ENCODE data around the gene HS1BP3. TPM values are rescaled to one million over a fixed set of nuclear protein-coding genes. Genes with fewer than 3 reads are reported as not detected.

The HS1BP3 gene
- total and polyA plus RNA-seq, 2 of the 13 experiments (the other 11 are each of a cell fraction or from before 2014, with no cell fraction given), result 15.2 to 22.0 TPM

DNA sequence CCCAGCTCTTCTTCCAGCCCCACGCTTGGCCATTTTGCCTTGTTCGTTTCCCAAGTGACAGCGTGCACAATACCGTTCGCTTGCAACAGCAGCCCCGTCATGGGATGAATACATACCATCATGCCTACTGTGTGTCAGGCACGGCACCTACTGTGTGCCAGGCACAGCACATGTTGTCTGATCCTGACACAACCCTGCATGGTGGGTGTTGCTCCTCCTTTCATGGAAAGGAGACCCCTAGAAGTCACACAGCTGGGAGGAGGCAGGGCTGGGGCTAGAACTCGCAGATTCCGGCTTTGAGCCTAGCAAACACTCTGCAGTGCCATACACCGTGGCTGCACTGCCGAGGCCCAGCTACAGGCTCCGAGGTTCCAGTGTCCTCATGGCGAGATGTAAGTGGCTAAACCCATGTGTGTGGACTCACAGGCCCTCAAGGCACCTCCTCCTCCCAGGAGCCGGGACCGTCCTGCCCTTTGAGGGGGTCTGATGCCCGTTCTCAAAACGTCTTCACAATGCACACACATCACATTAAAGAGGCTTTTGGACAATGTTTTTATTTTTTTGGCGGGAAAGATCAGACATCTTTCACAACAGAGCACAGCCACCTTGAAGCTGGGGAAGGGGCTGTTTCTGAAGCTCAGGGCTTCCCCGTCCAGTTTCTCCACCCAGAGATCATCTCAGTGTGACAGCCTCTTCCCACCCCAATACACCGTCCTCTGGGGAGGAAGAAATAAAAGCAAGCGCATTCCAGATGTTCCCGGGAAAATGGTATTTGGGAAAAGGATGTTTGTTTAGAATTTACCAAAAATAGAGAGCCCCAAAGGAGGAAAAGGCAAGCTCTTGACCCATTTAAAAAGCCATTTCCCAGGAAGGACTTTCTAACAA is 64.9 kb downstream of the HS1BP3 start (continued):
- TF ChIP-seq, protein P1, sequence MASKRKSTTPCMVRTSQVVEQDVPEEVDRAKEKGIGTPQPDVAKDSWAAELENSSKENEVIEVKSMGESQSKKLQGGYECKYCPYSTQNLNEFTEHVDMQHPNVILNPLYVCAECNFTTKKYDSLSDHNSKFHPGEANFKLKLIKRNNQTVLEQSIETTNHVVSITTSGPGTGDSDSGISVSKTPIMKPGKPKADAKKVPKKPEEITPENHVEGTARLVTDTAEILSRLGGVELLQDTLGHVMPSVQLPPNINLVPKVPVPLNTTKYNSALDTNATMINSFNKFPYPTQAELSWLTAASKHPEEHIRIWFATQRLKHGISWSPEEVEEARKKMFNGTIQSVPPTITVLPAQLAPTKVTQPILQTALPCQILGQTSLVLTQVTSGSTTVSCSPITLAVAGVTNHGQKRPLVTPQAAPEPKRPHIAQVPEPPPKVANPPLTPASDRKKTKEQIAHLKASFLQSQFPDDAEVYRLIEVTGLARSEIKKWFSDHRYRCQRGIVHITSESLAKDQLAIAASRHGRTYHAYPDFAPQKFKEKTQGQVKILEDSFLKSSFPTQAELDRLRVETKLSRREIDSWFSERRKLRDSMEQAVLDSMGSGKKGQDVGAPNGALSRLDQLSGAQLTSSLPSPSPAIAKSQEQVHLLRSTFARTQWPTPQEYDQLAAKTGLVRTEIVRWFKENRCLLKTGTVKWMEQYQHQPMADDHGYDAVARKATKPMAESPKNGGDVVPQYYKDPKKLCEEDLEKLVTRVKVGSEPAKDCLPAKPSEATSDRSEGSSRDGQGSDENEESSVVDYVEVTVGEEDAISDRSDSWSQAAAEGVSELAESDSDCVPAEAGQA (IDR thresholded peaks at IDR 0.05; ENCODE audit: low read depth), result no peak
- TF ChIP-seq, protein P1 (CRISPR knock-in tag; IDR thresholded peaks at IDR 0.05; ENCODE audit: borderline replicate concordance), result peak; percentile 46; the same call in 1 of the 2 replicates
- TF ChIP-seq ESRRA (CRISPR knock-in tag; IDR thresholded peaks at IDR 0.05; ENCODE audit: low read depth) (no peak), JUN (CRISPR knock-in tag; IDR thresholded peaks at IDR 0.05) (no peak; the same call in 1 of the 2 replicates), NCOA5 (CRISPR knock-in tag; IDR thresholded peaks at IDR 0.05) (no peak), ZNF451 (CRISPR knock-in tag; IDR thresholded peaks at IDR 0.05) (no peak; the same call in 1 of the 2 replicates), STAT5B (CRISPR knock-in tag; IDR thresholded peaks at IDR 0.05) (no peak; the same call in 1 of the 2 replicates), ATF7 (IDR thresholded peaks at IDR 0.05) (no peak), ATF7 (CRISPR knock-in tag; IDR thresholded peaks at IDR 0.05) (peak; percentile 54; the same call in 1 of the 2 replicates)
- TF ChIP-seq, protein P2, sequence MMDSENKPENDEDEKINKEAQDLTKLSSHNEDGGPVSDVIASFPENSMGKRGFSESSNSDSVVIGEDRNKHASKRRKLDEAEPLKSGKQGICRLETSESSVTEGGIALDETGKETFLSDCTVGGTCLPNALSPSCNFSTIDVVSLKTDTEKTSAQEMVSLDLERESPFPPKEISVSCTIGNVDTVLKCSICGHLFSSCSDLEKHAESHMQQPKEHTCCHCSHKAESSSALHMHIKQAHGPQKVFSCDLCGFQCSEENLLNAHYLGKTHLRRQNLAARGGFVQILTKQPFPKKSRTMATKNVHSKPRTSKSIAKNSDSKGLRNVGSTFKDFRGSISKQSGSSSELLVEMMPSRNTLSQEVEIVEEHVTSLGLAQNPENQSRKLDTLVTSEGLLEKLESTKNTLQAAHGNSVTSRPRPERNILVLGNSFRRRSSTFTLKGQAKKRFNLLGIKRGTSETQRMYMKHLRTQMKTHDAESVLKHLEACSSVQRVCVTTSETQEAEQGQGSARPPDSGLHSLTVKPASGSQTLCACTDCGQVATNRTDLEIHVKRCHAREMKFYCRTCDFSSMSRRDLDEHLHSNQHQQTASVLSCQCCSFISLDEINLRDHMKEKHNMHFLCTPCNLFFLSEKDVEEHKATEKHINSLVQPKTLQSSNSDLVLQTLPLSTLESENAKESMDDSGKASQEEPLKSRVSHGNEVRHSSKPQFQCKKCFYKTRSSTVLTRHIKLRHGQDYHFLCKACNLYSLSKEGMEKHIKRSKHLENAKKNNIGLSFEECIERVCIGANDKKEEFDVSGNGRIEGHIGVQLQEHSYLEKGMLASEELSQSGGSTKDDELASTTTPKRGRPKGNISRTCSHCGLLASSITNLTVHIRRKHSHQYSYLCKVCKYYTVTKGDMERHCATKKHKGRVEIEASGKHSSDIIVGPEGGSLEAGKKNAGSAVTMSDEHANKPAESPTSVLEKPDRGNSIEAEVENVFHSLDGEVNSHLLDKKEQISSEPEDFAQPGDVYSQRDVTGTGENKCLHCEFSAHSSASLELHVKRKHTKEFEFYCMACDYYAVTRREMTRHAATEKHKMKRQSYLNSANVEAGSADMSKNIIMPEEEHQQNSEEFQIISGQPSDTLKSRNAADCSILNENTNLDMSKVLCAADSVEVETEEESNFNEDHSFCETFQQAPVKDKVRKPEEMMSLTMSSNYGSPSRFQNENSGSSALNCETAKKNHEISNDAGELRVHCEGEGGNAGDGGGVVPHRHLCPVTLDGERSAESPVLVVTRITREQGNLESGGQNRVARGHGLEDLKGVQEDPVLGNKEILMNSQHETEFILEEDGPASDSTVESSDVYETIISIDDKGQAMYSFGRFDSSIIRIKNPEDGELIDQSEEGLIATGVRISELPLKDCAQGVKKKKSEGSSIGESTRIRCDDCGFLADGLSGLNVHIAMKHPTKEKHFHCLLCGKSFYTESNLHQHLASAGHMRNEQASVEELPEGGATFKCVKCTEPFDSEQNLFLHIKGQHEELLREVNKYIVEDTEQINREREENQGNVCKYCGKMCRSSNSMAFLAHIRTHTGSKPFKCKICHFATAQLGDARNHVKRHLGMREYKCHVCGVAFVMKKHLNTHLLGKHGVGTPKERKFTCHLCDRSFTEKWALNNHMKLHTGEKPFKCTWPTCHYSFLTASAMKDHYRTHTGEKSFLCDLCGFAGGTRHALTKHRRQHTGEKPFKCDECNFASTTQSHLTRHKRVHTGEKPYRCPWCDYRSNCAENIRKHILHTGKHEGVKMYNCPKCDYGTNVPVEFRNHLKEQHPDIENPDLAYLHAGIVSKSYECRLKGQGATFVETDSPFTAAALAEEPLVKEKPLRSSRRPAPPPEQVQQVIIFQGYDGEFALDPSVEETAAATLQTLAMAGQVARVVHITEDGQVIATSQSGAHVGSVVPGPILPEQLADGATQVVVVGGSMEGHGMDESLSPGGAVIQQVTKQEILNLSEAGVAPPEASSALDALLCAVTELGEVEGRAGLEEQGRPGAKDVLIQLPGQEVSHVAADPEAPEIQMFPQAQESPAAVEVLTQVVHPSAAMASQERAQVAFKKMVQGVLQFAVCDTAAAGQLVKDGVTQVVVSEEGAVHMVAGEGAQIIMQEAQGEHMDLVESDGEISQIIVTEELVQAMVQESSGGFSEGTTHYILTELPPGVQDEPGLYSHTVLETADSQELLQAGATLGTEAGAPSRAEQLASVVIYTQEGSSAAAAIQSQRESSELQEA (CRISPR knock-in tag; IDR thresholded peaks at IDR 0.05; ENCODE audit: not compliant biosample characterization), result peak; percentile 14
- TF ChIP-seq, protein P3, sequence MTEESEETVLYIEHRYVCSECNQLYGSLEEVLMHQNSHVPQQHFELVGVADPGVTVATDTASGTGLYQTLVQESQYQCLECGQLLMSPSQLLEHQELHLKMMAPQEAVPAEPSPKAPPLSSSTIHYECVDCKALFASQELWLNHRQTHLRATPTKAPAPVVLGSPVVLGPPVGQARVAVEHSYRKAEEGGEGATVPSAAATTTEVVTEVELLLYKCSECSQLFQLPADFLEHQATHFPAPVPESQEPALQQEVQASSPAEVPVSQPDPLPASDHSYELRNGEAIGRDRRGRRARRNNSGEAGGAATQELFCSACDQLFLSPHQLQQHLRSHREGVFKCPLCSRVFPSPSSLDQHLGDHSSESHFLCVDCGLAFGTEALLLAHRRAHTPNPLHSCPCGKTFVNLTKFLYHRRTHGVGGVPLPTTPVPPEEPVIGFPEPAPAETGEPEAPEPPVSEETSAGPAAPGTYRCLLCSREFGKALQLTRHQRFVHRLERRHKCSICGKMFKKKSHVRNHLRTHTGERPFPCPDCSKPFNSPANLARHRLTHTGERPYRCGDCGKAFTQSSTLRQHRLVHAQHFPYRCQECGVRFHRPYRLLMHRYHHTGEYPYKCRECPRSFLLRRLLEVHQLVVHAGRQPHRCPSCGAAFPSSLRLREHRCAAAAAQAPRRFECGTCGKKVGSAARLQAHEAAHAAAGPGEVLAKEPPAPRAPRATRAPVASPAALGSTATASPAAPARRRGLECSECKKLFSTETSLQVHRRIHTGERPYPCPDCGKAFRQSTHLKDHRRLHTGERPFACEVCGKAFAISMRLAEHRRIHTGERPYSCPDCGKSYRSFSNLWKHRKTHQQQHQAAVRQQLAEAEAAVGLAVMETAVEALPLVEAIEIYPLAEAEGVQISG (CRISPR knock-in tag; IDR thresholded peaks at IDR 0.05), result no peak

Data from HepG2 (cell line).